Chondrocyte (in vitro differentiated cells): ENCODE results near the gene CTNNA2. TPM values are rescaled to one million over a fixed set of nuclear protein-coding genes. Genes with fewer than 3 reads are reported as not detected.

Experiments
- DNase-seq: peaks from one replicate; pipeline ENCODE4 v3.0.0; 2021; ENCODE audit warnings: mixed read lengths, low spot score
- H3K27ac Mint-ChIP-seq: one replicate; pipeline ENCODE4 v1.8.0; 2021; ENCODE audit warnings: mild to moderate bottlenecking, moderate library complexity, mixed read lengths; ENCODE audit not compliant: unreplicated experiment
- H3K27me3 Mint-ChIP-seq: 2 replicates; pipeline ENCODE4 v1.8.0; 2021; ENCODE audit warnings: low read depth, mixed read lengths
- H3K36me3 Mint-ChIP-seq: 2 replicates; pipeline ENCODE4 v1.8.0; 2021; ENCODE audit warnings: low read depth, mixed read lengths
- H3K4me1 Mint-ChIP-seq: 2 replicates; pipeline ENCODE4 v1.8.0; 2021; ENCODE audit warnings: low read depth, mild to moderate bottlenecking, mixed read lengths
- H3K4me3 Mint-ChIP-seq: one replicate; pipeline ENCODE4 v1.8.0; 2021; ENCODE audit warnings: mild to moderate bottlenecking, moderate library complexity, mixed read lengths; ENCODE audit not compliant: unreplicated experiment
- H3K9me3 Mint-ChIP-seq: 2 replicates; pipeline ENCODE4 v1.8.0; 2021; ENCODE audit warnings: low read depth, mixed read lengths
- CTCF ChIP-seq: fragments of 200-600 bp; sonication (generic); IDR thresholded peaks from 2 replicates; pipeline ENCODE4 v1.5.0; 2021; ENCODE audit warnings: antibody characterized with exemption, mild to moderate bottlenecking, moderate library complexity
- total RNA-seq: library from RNA; stranded (reverse); gene quantifications from 3 replicates; pipeline ENCODE4 v1.2.1, GENCODE V29; 2021

Gene CTNNA2
- total RNA-seq, 1 donor from 2014 or later, result not detected

GRCh38 chr2:80348078-80348477 is 835.2 kb downstream of the CTNNA2 start:
- Mint-ChIP-seq H3K4me1 (no peaks in the 10 kb centered on the region), H3K4me3 (no peak overlapping the region), H3K27ac (no peak overlapping the region), H3K36me3 (no peaks in the 10 kb centered on the region), H3K27me3 (peaks cover 4% of the 10 kb centered on the region), H3K9me3 (no peaks in the 10 kb centered on the region)
- no peak for DNase-seq
- no peak for TF ChIP-seq CTCF

GRCh38 chr2:80348953-80349352 is 836.1 kb downstream of the CTNNA2 start:
- Mint-ChIP-seq H3K4me1 (no peaks in the 10 kb centered on the region), H3K27me3 (peaks cover 4% of the 10 kb centered on the region), H3K9me3 (no peaks in the 10 kb centered on the region), H3K4me3 (no peak overlapping the region), H3K36me3 (no peaks in the 10 kb centered on the region), H3K27ac (no peak overlapping the region)
- DNase-seq, result no peak
- no peak for TF ChIP-seq CTCF

GRCh38 chr2:80351231-80351630 is 838.4 kb downstream of the CTNNA2 start:
- H3K9me3 Mint-ChIP-seq, result no peaks in the 10 kb centered on the region
- no peaks in the 10 kb centered on the region for H3K36me3 Mint-ChIP-seq
- no peaks in the 10 kb centered on the region for H3K4me1 Mint-ChIP-seq
- TF ChIP-seq CTCF, result no peak
- H3K27me3 Mint-ChIP-seq, result no peaks in the 10 kb centered on the region
- no peak overlapping the region for H3K4me3 Mint-ChIP-seq
- DNase-seq, result no peak
- no peak overlapping the region for H3K27ac Mint-ChIP-seq

GRCh38 chr2:80354858-80355257 is 842.0 kb downstream of the CTNNA2 start:
- no peak overlapping the region for H3K27ac Mint-ChIP-seq
- H3K9me3 Mint-ChIP-seq, result no peaks in the 10 kb centered on the region
- no peak overlapping the region for H3K4me3 Mint-ChIP-seq
- DNase-seq, result no peak
- no peaks in the 10 kb centered on the region for H3K4me1 Mint-ChIP-seq
- TF ChIP-seq CTCF, result no peak
- no peaks in the 10 kb centered on the region for H3K36me3 Mint-ChIP-seq
- no peaks in the 10 kb centered on the region for H3K27me3 Mint-ChIP-seq

GRCh38 chr2:80361904-80362303 is 849.1 kb downstream of the CTNNA2 start:
- H3K36me3 Mint-ChIP-seq, result no peaks in the 10 kb centered on the region
- H3K9me3 Mint-ChIP-seq, result no peaks in the 10 kb centered on the region
- no peak for TF ChIP-seq CTCF
- no peak for DNase-seq
- H3K4me1 Mint-ChIP-seq, result no peaks in the 10 kb centered on the region
- H3K4me3 Mint-ChIP-seq, result no peak overlapping the region
- H3K27me3 Mint-ChIP-seq, result no peaks in the 10 kb centered on the region
- H3K27ac Mint-ChIP-seq, result no peak overlapping the region
